ENCODE measurements around the gene NUCKS1.

NUCKS1 gene

DNA sequence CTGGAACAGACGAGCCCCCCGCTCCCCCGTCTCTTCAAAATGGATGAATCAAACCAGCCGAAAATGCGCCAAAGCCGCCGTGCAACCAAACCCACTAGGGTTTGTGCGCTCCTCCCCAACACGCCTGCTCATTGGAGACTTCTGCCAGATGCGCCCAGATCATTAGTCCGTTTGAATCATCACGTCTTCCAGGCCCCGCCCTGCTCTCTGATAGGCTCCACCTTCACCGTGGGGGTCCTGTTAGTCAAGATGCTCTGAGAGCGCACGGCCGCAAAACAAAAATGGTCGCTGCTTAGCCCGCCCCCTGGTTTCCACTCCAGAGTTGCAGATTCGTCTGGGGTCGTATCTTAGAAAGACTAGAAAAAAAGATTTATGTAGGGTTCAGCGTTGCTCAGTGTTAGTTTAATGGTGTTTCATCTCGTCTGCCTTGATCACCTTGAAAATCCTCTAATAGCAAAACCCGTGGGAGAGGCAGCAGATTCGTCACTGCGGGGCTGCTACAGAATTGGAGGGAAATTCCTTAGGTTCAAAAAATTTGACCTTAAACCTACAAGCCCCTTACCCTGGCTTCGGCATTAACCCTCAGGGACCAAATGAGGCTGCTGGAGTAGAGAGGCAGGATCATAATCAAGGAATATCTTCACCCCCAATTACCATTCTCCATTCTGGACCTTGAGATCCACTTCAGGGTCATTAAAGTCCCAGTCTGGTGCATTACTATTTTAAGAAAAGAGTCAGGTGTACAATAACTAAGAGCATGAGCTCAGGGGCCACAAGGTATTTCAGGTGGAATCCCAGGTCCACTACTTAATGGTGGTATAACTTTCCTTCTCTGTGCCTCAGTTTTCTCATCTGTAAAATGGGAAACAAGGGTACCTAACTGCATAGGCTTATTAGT, at the start of gene NUCKS1:
Gene NUCKS1, minus strand, starts transcription at position 45 of the 898 bp plus-strand sequence. CDS start 209 bp downstream, outside the sequence.
- DNase-seq (ENCODE audit: low read depth, low spot score) = peak; percentile 94

DNA sequence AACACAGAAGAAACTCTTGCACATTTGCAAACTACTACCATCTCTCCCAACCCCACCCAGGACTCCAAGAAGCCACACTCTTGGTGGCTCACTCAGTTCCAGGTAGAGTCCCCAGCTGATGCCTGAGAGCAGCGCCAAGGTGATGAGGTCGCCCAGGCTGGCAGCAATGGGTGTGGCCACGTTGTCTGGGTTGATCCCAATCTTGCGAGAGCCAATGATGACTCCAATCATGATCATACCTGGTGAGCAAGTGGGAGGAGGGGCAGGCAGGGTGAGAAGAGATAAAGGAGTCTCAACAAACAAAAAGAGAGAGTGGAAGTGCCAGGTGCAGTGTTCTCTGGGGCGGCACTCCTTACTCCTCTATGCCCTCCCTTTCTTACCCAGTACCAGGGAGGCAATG, 48.6 kb upstream of the NUCKS1 start:
- DNase-seq (ENCODE audit: low read depth, low spot score) = no peak

GRCh38 chr1:205797168-205797567, 47.2 kb upstream of the NUCKS1 start:
- no peak for DNase-seq (ENCODE audit: low read depth, low spot score)

- no peak for DNase-seq (ENCODE audit: low read depth, low spot score)
Observed at GRCh38 chr1:205794011-205794730, 44.2 kb upstream of the NUCKS1 start.

DNA sequence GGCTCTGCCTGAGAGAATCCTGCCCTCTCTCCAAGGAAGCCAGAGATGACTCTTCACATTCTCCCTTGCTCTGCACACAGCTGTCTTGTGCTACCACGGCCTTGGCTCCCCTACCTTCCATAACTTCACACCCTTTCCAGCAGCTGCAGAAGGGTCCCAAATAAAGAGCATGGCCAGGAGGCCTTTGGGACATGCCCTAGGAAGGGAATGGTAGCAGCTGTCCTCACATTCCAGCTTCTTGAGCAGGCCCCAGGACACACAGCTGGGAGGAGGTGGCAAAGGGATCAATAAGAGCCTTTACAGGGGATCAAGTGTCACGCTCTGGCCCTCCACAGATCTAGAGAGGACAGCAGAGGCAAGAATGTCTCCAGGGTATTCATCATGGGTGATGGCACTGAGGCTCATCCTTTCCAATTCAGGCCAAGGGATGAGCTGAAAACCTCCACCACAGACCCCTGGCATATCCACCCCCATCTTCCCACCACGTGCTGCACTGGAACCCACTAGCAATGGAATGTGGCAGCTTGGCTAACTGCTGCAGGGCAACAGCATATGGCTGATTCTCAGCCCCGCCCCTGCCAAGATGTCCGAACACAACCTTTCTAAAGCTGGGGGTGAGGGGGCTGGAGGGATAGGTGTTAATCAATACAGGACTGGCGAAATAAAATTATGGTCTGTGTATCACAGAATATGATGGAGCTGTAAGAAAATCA, 43.1 kb upstream of the NUCKS1 start:
- DNase-seq (ENCODE audit: low read depth, low spot score) = no peak

- DNase-seq (ENCODE audit: low read depth, low spot score) = no peak
Observed at GRCh38 chr1:205792481-205792881, 42.5 kb upstream of the NUCKS1 start.

GRCh38 chr1:205791568-205792180, 41.7 kb upstream of the NUCKS1 start:
- DNase-seq (ENCODE audit: low read depth, low spot score) = no peak

GRCh38 chr1:205787287-205787916, 37.4 kb upstream of the NUCKS1 start:
- no peak for DNase-seq (ENCODE audit: low read depth, low spot score)

DNA sequence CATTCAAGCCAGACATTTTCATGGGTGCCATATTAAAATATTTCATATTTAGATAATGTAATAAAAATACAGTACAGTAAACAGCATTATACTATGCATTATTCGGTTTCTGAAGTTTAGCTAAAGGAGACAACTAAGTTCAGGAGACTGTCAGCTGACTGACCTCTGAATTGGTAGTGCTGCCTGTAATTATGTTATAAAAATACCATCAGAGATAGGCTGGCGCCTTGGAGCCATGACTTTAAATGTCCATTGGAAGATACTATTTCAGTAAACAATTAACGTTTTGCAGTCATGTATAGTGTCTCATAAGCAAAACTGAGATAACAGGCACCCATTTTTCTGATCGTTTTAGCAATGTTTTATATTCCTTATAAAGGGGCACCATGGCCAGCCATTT, 36.6 kb upstream of the NUCKS1 start:
- DNase-seq (ENCODE audit: low read depth, low spot score) = no peak

DNA sequence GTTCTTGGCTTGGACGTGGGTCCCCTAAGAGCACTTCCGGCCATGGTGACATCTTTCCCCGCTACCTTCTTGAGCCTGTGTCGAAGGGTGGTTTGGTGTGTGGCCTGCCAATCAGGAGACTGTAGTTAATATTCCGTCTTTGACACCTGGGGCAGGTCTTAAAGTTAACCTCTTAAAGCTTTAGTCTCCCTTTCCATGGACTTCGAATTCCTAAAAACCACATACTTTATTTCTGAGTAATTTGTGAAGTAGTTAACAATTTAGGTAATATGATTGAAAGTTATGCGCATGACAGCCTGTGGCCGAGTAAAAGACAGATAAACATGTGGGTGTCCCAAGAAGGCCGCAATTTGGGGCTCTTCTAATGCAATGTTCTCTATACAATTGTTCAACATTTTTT, 35.5 kb upstream of the NUCKS1 start:
- no peak for DNase-seq (ENCODE audit: low read depth, low spot score)

GRCh38 chr1:205783904-205784303, 33.9 kb upstream of the NUCKS1 start:
- no peak for DNase-seq (ENCODE audit: low read depth, low spot score)

- DNase-seq (ENCODE audit: low read depth, low spot score) = no peak
Observed at GRCh38 chr1:205783433-205783795, 33.4 kb upstream of the NUCKS1 start.

- no peak for DNase-seq (ENCODE audit: low read depth, low spot score)
Observed at GRCh38 chr1:205782627-205783432, 32.8 kb upstream of the NUCKS1 start.

DNA sequence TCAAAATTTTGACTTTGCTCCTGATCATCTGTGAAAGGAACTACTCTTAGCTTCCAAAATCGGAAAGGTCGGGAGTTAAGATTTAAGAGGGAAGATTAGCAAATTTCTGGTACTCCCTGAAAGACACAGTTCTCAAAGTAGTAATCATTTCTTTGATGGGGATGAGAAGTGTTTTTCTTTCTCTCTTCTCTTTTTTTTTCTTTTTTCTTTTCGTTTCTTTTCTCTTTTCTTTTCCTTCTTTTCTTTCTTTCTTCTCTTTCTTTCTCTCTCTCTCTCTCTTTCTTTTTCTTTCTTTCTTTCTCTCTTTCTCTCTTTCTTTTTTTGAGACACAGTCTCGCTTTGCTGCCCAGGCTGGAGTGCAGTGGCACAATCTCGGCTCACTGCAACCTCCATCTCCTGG, 30.4 kb upstream of the NUCKS1 start:
- DNase-seq (ENCODE audit: low read depth, low spot score) = no peak

DNA sequence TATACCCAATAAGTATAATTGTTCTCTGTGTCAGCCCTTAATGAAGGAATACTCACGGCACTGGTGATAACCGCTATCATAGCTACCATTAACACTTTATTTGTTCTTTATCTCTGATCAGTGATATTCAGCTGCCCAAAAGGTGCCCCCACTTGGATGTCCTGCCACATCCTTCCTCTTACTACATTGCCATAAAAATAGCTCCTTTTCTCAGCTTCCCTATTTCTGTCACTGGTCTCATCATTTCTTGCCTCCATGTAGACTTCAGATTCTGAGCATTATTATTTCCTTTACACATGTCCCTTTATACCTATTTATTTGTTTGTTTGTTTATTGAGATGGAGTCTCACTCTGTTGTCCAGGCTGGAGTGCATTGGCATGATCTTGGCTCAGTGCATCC, 28.0 kb upstream of the NUCKS1 start:
- no peak for DNase-seq (ENCODE audit: low read depth, low spot score)

GRCh38 chr1:205775717-205776056, 25.7 kb upstream of the NUCKS1 start:
- no peak for DNase-seq (ENCODE audit: low read depth, low spot score)

- peak; percentile 83 for DNase-seq (ENCODE audit: low read depth, low spot score)
Observed at GRCh38 chr1:205775015-205775716, 25.2 kb upstream of the NUCKS1 start, which contains the start of gene RAB29. Gene RAB29 (minus strand): TSS chr1:205775482. CDS start chr1:205774956, 526 bp downstream.

DNA sequence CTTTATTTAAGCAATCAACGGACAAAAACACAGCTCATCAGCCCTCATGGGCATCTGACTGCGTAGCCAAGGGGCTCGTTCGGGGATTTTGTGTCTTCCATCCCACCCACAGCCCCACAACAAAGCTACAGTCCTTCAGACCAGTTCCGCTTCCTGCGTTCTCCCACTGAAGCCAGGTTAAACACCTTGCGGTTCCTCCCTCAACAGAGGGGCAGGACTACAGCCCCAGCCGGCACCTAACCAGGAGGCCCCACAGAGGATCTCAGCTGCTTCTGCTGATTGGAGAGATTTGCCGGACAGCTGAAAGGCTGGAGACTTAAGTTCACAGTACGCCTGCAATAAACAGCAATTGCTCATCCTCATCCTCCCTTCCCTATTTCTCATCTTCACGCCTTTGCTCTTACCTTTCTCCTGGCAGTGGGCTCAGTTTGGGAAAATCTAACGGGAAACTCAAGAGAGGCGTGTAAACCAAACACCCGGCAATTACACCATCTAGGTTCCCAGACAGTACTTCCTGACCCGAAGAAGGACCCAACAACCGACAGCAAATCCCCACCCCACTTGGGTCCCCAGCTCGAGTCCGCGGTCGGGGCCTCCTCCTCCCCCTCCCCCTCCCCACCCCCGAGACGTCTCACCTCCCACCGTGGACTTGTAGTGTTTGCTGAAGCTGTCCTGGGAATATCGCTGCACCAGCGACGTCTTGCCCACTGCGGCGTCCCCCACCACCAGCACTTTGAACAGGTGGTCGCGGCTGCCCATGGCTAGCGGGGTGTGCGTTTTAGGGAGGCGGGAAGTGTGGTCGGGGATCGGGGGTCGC, 24.4 kb upstream of the NUCKS1 start:
- DNase-seq (ENCODE audit: low read depth, low spot score) = no peak

GRCh38 chr1:205772607-205773032, 22.6 kb upstream of the NUCKS1 start:
- DNase-seq (ENCODE audit: low read depth, low spot score) = no peak
